Heart left ventricle (tissue), 16 donors: ENCODE measurements around the gene HELB. TPM values are rescaled to one million over a fixed set of nuclear protein-coding genes. Genes with fewer than 3 reads are reported as not detected.

Experiments
- ATAC-seq, 4 donors: fragments of 200-7000 bp; cut with Tn5 transposase; one replicate each; pipeline ENCODE4 v1.9.1; 2020 to 2022; ENCODE audit warnings: moderate library complexity in 4 of 4, mild to moderate bottlenecking in 3 of 4, moderate number of reproducible peaks in 1 of 4
- DNase-seq, 5 donors: peaks; one replicate each; pipeline ENCODE4 v3.0.0-alpha.2; 2020
- H3K27ac ChIP-seq, 12 donors: fragments of 200-600 bp; sonication (generic) in 4 of 12; one replicate each; pipeline versions ENCODE4 v1.5.0 to v1.8.0; 2016 to 2022; ENCODE audit warnings: mild to moderate bottlenecking in 2 of 12
- H3K27me3 ChIP-seq, 9 donors: fragments of 200-600 bp; sonication (generic) in 2 of 9; one replicate each; pipeline versions ENCODE4 v1.5.1 to v1.8.0; 2016 to 2022; ENCODE audit warnings: mild to moderate bottlenecking in 3 of 9
- H3K36me3 ChIP-seq, 9 donors: fragments of 200-600 bp; sonication (generic) in 2 of 9; one replicate each; pipeline versions ENCODE4 v1.5.0 to v1.8.0; 2018 to 2022; ENCODE audit warnings: mild to moderate bottlenecking in 2 of 9
- H3K4me1 ChIP-seq, 12 donors: fragments of 200-600 bp; sonication (generic) in 4 of 12; one replicate each; pipeline versions ENCODE4 v1.5.0 to v1.8.0; 2016 to 2022; ENCODE audit warnings: mild to moderate bottlenecking in 3 of 12
- H3K4me3 ChIP-seq, 12 donors: fragments of 200-600 bp; sonication (generic) in 4 of 12; one replicate each; pipeline versions ENCODE4 v1.5.0 to v1.8.0; 2017 to 2022; ENCODE audit warnings: mild to moderate bottlenecking in 9 of 12, moderate library complexity in 4 of 12
- H3K9me3 ChIP-seq, 12 donors: fragments of 200-600 bp; sonication (generic) in 4 of 12; one replicate each; pipeline versions ENCODE4 v1.5.0 to v1.8.0; 2016 to 2022; ENCODE audit warnings: mild to moderate bottlenecking in 1 of 12
- POLR2A ChIP-seq, 2 donors: fragments of 450-650 bp; IDR thresholded peaks; one replicate each; pipeline ENCODE4 v1.6.1; 2017; ENCODE audit warnings: antibody characterized with exemption in 2 of 2, mild to moderate bottlenecking in 2 of 2, moderate library complexity in 2 of 2
- WGBS, 4 donors: extraction: QIAGEN DNeasy Blood & Tissue Kit in 2 of 4; methylation state at CpG; one replicate each; pipeline versions ENCODE4 v1.1.5 to v1.1.7; 2013 to 2018; 5-methylcytosine and 5-hydroxymethylcytosine counted together
- intact Hi-C, 10 donors: fragments of 100-400 bp; cut with DNase I; formaldehyde crosslinking; loops; one replicate each; pipeline versions ENCODE4 v1.11.1 to v1.14.2; 2022
- polyA plus RNA-seq, 2 donors: library from polyadenylated mRNA; stranded (reverse); fragments of 200-250 nt; gene quantifications; one replicate each; pipeline ENCODE4 v1.2.3, GENCODE V29; 2013
- total RNA-seq, 9 donors: library from RNA; depleted of rRNA in 2 of 9; stranded (reverse); fragments of >200 nt in 2 of 9; fragmentation: NEBNext Ultra II Directional in 3 of 9; extraction: Animal tissue kit (Norgen Biotek cat#: 25700) in 3 of 9; gene quantifications; one replicate each; pipeline versions ENCODE4 v1.1.0 to v1.2.4, GENCODE V29; 2016 to 2023
- TF ChIP-seq, protein P1 (sequence below), 12 donors: fragments of 200-600 bp; sonication (generic) in 4 of 12; IDR thresholded peaks; one replicate each; pipeline versions ENCODE4 v1.5.0 to v1.8.0; 2018 to 2022; ENCODE audit warnings: antibody characterized with exemption in 12 of 12, mild to moderate bottlenecking in 5 of 12
- donor health status: ischemic (EF 13 %, LVEDD 7.1; RV severe dilation, severe dysfunction).
- donor health status: healthy with polysubstance abuse.
- donor health status: DM: no; HTN: yes; CAD: no.
- donor health status: DM: no; HTN: no; CAD: no.
- donor health status: ischemic (EF 25% LVEDD 6.9; RV normal size, moderate dysfunction).
- donor health status: ischemic (EF 25% LVEDD 5.7; RV mildly dilated, moderate dysfunction).
- donor health status: healthy.
- donor health status: DM: yes; HTN: yes; CAD: no.
- donor health status: ischemic (EF 35%, LVEDD 5.7; RV mildly dilated, moderate dysfunction).
- donor health status: nonischemic (EF 11% LVEDD 7.7; RV severe dilation, severe dysfunction).
- donor health status: DM: yes; HTN: yes; CAD: no.
- donor health status: PGD.
- donor health status: ischemic (EF 29% LVEDD 5.4; RV normal size, mild dysfunction).
- donor health status: nonischemic (EF 23%, LVEDD 6.1; RV moderate dilation, normal function).

HELB gene
- total and polyA plus RNA-seq, 11 donors: 0.32 to 4.3 (median 0.82) TPM

GRCh38 chr12:66288121-66288520 lies 14.2 kb upstream of the HELB start:
- Histone ChIP-seq H3K27ac (peak overlapping the region in 1 of 12 donors; percentile 71), H3K36me3 (no peaks in the 10 kb centered on the region), H3K9me3 (no peaks in the 10 kb centered on the region), H3K4me1 (no peaks in the 10 kb centered on the region), H3K4me3 (no peak overlapping the region), H3K27me3 (peaks cover 0 to 7% (median 0%) of the 10 kb centered on the region in 9 donors)
- intact Hi-C loops: no loop called here
- DNase-seq (no peak), ATAC-seq (no peak)
- WGBS, 4 donors: 80 to 82% (median 82%) methylated on average over 5 of the region's 5 CpGs
- TF ChIP-seq, protein P1, sequence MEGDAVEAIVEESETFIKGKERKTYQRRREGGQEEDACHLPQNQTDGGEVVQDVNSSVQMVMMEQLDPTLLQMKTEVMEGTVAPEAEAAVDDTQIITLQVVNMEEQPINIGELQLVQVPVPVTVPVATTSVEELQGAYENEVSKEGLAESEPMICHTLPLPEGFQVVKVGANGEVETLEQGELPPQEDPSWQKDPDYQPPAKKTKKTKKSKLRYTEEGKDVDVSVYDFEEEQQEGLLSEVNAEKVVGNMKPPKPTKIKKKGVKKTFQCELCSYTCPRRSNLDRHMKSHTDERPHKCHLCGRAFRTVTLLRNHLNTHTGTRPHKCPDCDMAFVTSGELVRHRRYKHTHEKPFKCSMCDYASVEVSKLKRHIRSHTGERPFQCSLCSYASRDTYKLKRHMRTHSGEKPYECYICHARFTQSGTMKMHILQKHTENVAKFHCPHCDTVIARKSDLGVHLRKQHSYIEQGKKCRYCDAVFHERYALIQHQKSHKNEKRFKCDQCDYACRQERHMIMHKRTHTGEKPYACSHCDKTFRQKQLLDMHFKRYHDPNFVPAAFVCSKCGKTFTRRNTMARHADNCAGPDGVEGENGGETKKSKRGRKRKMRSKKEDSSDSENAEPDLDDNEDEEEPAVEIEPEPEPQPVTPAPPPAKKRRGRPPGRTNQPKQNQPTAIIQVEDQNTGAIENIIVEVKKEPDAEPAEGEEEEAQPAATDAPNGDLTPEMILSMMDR (IDR thresholded peaks at IDR 0.05): no peak
- no peak for TF ChIP-seq POLR2A (IDR thresholded peaks at IDR 0.05)

- Histone ChIP-seq H3K4me1 (no peaks in the 10 kb centered on the region), H3K4me3 (no peak overlapping the region), H3K9me3 (no peaks in the 10 kb centered on the region), H3K27me3 (peaks cover 0 to 8% (median 0%) of the 10 kb centered on the region in 9 donors), H3K27ac (peak overlapping the region in 1 of 12 donors; percentile 33), H3K36me3 (no peaks in the 10 kb centered on the region)
- TF ChIP-seq, protein P1 (IDR thresholded peaks at IDR 0.05): no peak
- TF ChIP-seq POLR2A (IDR thresholded peaks at IDR 0.05): no peak
- intact Hi-C loops: no loop called here
- 88 to 92% (median 90%) methylated on average over 2 of the region's 2 CpGs for WGBS, 4 donors
- ATAC-seq (no peak), DNase-seq (no peak)
These were observed 12.8 kb upstream of the HELB start for GRCh38 chr12:66289485-66289884.

DNA sequence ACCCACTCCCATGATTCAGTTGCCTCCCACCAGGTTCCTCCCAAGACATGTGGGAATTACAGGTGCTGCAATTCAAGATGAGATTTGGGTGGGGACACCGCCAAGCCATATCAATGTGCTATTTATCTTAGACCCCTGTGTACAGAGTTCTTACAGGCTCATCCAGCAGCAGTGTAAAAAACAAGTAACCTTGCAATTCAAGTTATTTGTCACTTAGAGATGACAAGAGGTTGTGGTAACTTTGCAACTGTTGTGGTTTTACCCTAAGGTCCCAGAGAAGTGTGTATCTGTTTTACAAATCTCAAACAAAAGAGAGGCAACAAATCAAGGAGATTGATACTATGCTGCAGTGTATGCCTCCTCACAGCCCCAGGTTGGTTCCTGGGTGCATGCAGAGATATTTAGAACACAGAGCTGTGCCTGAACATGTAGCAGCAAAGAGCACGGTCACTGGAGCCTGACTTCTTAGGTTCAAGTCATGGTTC lies 11.5 kb upstream of the HELB start:
- WGBS, 4 donors: 82 to 98% (median 85%) methylated on average over 2 of the region's 2 CpGs
- Histone ChIP-seq H3K9me3 (no peaks in the 10 kb centered on the region), H3K4me1 (no peaks in the 10 kb centered on the region), H3K27ac (peak overlapping the region in 1 of 12 donors; percentile 33), H3K36me3 (no peaks in the 10 kb centered on the region), H3K4me3 (no peak overlapping the region), H3K27me3 (peaks cover 0 to 8% (median 0%) of the 10 kb centered on the region in 9 donors)
- no peak for ATAC-seq
- DNase-seq: no peak
- TF ChIP-seq, protein P1 (IDR thresholded peaks at IDR 0.05): no peak
- TF ChIP-seq POLR2A (IDR thresholded peaks at IDR 0.05): no peak
- intact Hi-C loops: loop anchor here in 1 of 10 donors (10.0 kb wide), 1 partner anchor 126 kb away; the partner anchor contains the start of gene TMBIM4

DNA sequence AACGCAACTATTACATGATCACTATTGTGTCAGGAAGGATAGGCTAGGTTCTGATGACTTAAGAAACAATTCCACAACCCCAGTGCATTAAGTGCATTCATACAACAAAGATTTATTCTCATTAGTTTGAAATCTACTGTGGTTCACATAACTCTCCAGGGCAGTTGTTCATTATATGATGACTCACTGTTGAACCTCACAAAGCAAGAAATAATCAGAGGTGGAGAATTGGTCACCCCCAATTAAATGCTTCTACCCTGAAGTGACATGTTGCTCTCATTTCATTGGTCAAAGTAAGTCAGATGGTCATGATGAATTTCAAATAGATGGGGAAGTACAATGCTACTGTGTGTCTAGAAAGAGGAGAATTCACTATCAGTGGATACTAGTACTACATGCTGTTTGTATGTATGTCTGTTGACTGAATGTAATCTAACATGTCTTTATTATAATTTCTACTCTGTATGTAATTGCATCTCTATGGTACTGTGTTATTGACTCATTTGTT lies 6.1 kb upstream of the HELB start:
- peaks cover 0 to 8% (median 0%) of the 10 kb centered on the region in 9 donors for H3K27me3 ChIP-seq
- peaks cover 0 to 2% (median under 1%) of the 10 kb centered on the region in 12 donors for H3K4me1 ChIP-seq
- no peak overlapping the region for H3K27ac ChIP-seq
- ATAC-seq (no peak), DNase-seq (no peak)
- TF ChIP-seq POLR2A (IDR thresholded peaks at IDR 0.05): no peak
- H3K9me3 ChIP-seq: no peaks in the 10 kb centered on the region
- H3K36me3 ChIP-seq: no peaks in the 10 kb centered on the region
- WGBS, 4 donors: 85 to 91% (median 88%) methylated on average over 1 of the region's 1 CpG
- no peak overlapping the region for H3K4me3 ChIP-seq
- intact Hi-C loops: loop anchor here in 2 of 10 donors (5.0 to 10.0 kb wide), 2 partner anchors 131 to 149 kb away; partner anchors contain the start of gene TMBIM4 (in 1 of the 2)
